Neutrophil (primary cell): ENCODE results near the gene TSHZ1.

Experiments
- H3K27ac ChIP-seq: fragments of 200-600 bp; sonication (generic); 2 replicates; pipeline ENCODE4 v1.5.1; 2016; ENCODE audit warnings: mild to moderate bottlenecking, moderate library complexity
- H3K27me3 ChIP-seq: fragments of 200-600 bp; sonication (generic); 2 replicates; pipeline ENCODE4 v1.6.0; 2016; ENCODE audit warnings: mild to moderate bottlenecking
- H3K36me3 ChIP-seq: fragments of 200-600 bp; sonication (generic); 2 replicates; pipeline ENCODE4 v1.5.1; 2017
- H3K4me1 ChIP-seq, 2 experiments: fragments of 200-600 bp in 1 of 2; sonication (generic) in 1 of 2; 1 replicate in 1 of 2; 2 replicates in 1 of 2; pipeline versions ENCODE4 v1.5.1 to v1.6.1; 2013 to 2016; ENCODE audit warnings: low read depth in 1 of 2, low read length in 1 of 2, mild to moderate bottlenecking in 1 of 2, moderate library complexity in 1 of 2; ENCODE audit not compliant: control insufficient read depth in 1 of 2, insufficient read depth in 1 of 2
- H3K4me3 ChIP-seq, 2 experiments: fragments of 200-600 bp in 1 of 2; sonication (generic) in 1 of 2; 1 replicate in 1 of 2; 2 replicates in 1 of 2; pipeline ENCODE4 v1.5.1; 2013 to 2016; ENCODE audit warnings: low read depth in 1 of 2, low read length in 1 of 2, mild to moderate bottlenecking in 1 of 2, moderate library complexity in 1 of 2
- H3K9me3 ChIP-seq: fragments of 200-600 bp; sonication (generic); 2 replicates; pipeline ENCODE4 v1.5.1; 2016
- CTCF ChIP-seq: fragments of 200-600 bp; sonication (generic); IDR thresholded peaks from 2 replicates; pipeline ENCODE4 v1.5.1; 2016; ENCODE audit warnings: antibody characterized with exemption

TSHZ1 gene

DNA sequence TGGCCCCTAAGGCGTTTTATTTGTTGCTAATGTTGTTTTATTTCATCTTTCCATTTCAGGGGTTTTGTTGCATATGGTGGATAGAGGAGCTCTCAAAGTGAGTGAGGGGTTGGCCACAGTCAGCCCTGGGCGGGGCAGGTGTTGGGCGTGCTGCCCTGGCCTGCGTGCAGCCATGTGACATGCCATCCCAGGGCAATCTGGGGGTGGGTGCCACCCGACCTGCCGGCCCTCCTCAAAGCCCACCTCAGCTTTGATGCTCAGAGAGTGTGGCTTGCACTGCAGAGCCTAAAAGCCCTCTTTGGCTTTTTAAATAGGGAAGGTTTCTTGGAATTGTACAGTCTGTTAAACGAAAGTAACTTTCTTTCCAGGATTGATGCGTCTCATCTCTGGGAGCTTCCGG is 18.4 kb downstream of the TSHZ1 start:
- H3K9me3 ChIP-seq = no peaks in the 10 kb centered on the region
- no peak overlapping the region for H3K4me3 ChIP-seq
- TF ChIP-seq CTCF = no peak
- H3K27ac ChIP-seq = no peak overlapping the region
- no peaks in the 10 kb centered on the region for H3K36me3 ChIP-seq
- no peaks in the 10 kb centered on the region for H3K27me3 ChIP-seq
- H3K4me1 ChIP-seq = peaks cover 4% of the 10 kb centered on the region in 2 experiments

DNA sequence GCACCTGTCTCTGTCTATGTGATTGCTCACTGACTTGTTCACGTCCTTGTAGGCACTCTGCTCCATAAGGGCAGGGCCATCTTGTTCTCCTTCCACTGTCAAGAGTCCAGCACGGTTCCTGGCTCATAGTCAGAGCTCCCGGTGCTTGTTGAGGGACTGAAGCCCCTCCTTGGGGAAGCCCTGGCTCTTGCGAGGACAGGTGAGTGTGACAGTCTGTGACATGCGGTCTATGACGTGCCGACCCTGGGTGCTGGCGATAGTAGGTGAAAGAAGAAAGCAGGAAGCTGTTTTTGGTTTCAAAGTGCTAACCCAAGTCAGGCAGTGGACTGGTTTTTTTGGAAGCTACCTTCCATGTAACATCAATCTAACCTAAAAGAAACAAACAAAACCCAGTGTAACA is 18.8 kb downstream of the TSHZ1 start:
- no peaks in the 10 kb centered on the region for H3K27me3 ChIP-seq
- no peak for TF ChIP-seq CTCF
- no peaks in the 10 kb centered on the region for H3K9me3 ChIP-seq
- H3K36me3 ChIP-seq = no peaks in the 10 kb centered on the region
- H3K4me3 ChIP-seq = no peak overlapping the region
- no peak overlapping the region for H3K27ac ChIP-seq
- H3K4me1 ChIP-seq = peaks cover 4% of the 10 kb centered on the region in 2 experiments

- H3K27me3 ChIP-seq = no peaks in the 10 kb centered on the region
- peaks cover 1 to 5% of the 10 kb centered on the region in 2 experiments for H3K4me1 ChIP-seq
These were observed 19.8 kb downstream of the TSHZ1 start for GRCh38 chr18:75230163-75231052.

GRCh38 chr18:75231053-75231406 is 20.4 kb downstream of the TSHZ1 start:
- H3K4me3 ChIP-seq = no peak overlapping the region
- H3K27ac ChIP-seq = no peak overlapping the region
- no peaks in the 10 kb centered on the region for H3K36me3 ChIP-seq
- peaks cover 7 to 11% of the 10 kb centered on the region in 2 experiments for H3K4me1 ChIP-seq
- TF ChIP-seq CTCF = no peak
- H3K27me3 ChIP-seq = no peaks in the 10 kb centered on the region
- H3K9me3 ChIP-seq = no peaks in the 10 kb centered on the region

More at GRCh38 chr18:75230163-75231052, 19.8 kb downstream of the TSHZ1 start:
- no peaks in the 10 kb centered on the region for H3K36me3 ChIP-seq
- TF ChIP-seq CTCF = no peak
- no peak overlapping the region for H3K27ac ChIP-seq
- no peaks in the 10 kb centered on the region for H3K9me3 ChIP-seq
- no peak overlapping the region for H3K4me3 ChIP-seq

- H3K27me3 ChIP-seq = no peaks in the 10 kb centered on the region
- no peak overlapping the region for H3K27ac ChIP-seq
- peaks cover 13 to 16% of the 10 kb centered on the region in 2 experiments for H3K4me1 ChIP-seq
- H3K4me3 ChIP-seq = no peak overlapping the region
- no peak for TF ChIP-seq CTCF
- no peaks in the 10 kb centered on the region for H3K36me3 ChIP-seq
- no peaks in the 10 kb centered on the region for H3K9me3 ChIP-seq
These were observed 24.3 kb downstream of the TSHZ1 start for GRCh38 chr18:75234901-75235300.
